ENCODE results near the gene FBXL13. TPM values are rescaled to one million over a fixed set of nuclear protein-coding genes. Genes with fewer than 3 reads are reported as not detected.

FBXL13 gene
- total and polyA plus RNA-seq, 2 donors from 2014 or later: 1.5 to 4.8 TPM

DNA sequence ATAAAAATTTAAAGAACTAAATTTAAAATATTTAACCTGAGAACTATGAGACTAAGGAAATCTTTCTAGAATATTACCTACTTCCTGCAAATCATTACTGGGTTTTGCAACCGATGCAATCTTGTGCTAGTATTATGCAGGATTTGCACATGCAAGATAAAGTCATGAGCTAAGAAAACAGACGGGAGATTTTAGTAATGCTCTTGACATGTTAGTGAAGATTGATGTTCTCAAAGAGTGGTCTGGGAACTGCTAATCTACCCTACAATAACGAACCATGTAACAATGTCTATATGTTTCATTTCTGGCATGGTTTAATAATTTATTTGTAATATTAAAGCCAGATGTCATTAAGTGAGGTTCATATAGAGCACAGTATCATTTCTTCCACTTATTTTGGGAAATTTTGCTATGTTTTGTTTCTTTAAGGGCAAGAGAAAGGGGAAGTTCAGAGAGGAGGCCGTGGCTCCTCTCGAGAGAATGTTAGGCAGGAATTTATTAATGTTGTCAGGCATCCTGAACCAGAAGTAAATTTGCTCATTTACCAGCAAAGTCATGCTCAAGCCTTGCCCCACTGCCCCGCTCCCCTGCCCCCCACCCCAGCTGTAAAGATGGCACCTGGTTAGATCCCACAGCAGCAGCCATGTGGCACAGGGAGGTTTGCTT is 139.0 kb downstream of the FBXL13 start:
- Histone ChIP-seq H3K4me3 (ENCODE audit: low read length in 3 of 3) (no peak overlapping the region), H3K27me3 (ENCODE audit: control insufficient read depth, insufficient read depth, low read length) (no peaks in the 10 kb centered on the region), H3K9me3 (ENCODE audit: control insufficient read depth in 2 of 3, insufficient read depth in 1 of 3, low read length in 3 of 3) (no peaks in the 10 kb centered on the region), H3K36me3 (ENCODE audit: control insufficient read depth in 2 of 3, insufficient read depth in 3 of 3, low read length in 3 of 3) (no peaks in the 10 kb centered on the region), H3K4me1 (ENCODE audit: control insufficient read depth in 2 of 3, insufficient read depth in 2 of 3, low read depth in 1 of 3, low read length in 3 of 3) (peaks cover 0 to 3% (median 2%) of the 10 kb centered on the region in 3 donors), H3K9ac (ENCODE audit: low read length in 3 of 3) (no peak overlapping the region), H3K27ac (ENCODE audit: low read depth in 2 of 2, low read length in 2 of 2) (no peak overlapping the region)
- TF ChIP-seq, protein P1, sequence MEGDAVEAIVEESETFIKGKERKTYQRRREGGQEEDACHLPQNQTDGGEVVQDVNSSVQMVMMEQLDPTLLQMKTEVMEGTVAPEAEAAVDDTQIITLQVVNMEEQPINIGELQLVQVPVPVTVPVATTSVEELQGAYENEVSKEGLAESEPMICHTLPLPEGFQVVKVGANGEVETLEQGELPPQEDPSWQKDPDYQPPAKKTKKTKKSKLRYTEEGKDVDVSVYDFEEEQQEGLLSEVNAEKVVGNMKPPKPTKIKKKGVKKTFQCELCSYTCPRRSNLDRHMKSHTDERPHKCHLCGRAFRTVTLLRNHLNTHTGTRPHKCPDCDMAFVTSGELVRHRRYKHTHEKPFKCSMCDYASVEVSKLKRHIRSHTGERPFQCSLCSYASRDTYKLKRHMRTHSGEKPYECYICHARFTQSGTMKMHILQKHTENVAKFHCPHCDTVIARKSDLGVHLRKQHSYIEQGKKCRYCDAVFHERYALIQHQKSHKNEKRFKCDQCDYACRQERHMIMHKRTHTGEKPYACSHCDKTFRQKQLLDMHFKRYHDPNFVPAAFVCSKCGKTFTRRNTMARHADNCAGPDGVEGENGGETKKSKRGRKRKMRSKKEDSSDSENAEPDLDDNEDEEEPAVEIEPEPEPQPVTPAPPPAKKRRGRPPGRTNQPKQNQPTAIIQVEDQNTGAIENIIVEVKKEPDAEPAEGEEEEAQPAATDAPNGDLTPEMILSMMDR (IDR thresholded peaks at IDR 0.05; ENCODE audit: borderline replicate concordance, extremely low read depth, insufficient read depth): no peak
- FAIRE-seq: no peak
- peak in 2 of 5 donors; percentile 35 to 63 for DNase-seq
- intact Hi-C loops (cut with DNase I): no loop called here

DNA sequence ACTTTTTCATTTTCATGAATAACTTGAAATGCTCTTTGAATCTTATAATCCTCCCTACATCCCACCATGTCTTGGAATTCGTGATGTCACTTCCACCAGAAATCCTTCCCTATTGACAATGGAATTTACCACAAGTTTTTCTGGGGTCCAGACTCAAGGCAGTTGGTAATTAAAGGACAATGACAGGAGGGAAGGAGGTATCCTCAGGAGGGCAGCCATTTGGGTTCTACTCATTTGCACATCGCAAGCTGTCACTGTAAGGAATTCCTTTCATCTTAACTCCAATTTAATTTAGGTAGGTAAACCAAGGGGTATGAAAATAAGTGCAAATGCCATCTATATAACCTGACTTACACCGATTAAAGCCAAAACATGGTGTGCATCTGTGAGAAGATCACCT is 139.9 kb downstream of the FBXL13 start:
- FAIRE-seq (no peak), DNase-seq (no peak)
- Histone ChIP-seq H3K9ac (ENCODE audit: low read length in 3 of 3) (no peak overlapping the region), H3K36me3 (ENCODE audit: control insufficient read depth in 2 of 3, insufficient read depth in 3 of 3, low read length in 3 of 3) (no peaks in the 10 kb centered on the region), H3K9me3 (ENCODE audit: control insufficient read depth in 2 of 3, insufficient read depth in 1 of 3, low read length in 3 of 3) (no peaks in the 10 kb centered on the region), H3K27me3 (ENCODE audit: control insufficient read depth, insufficient read depth, low read length) (no peaks in the 10 kb centered on the region), H3K27ac (ENCODE audit: low read depth in 2 of 2, low read length in 2 of 2) (peak overlapping the region in 1 of 2 donors; percentile 40), H3K4me3 (ENCODE audit: low read length in 3 of 3) (no peak overlapping the region), H3K4me1 (ENCODE audit: control insufficient read depth in 2 of 3, insufficient read depth in 2 of 3, low read depth in 1 of 3, low read length in 3 of 3) (peaks cover 0 to 3% (median 2%) of the 10 kb centered on the region in 3 donors)
- intact Hi-C loops (cut with DNase I): no loop called here
- TF ChIP-seq, protein P1 (IDR thresholded peaks at IDR 0.05; ENCODE audit: borderline replicate concordance, extremely low read depth, insufficient read depth): no peak

DNA sequence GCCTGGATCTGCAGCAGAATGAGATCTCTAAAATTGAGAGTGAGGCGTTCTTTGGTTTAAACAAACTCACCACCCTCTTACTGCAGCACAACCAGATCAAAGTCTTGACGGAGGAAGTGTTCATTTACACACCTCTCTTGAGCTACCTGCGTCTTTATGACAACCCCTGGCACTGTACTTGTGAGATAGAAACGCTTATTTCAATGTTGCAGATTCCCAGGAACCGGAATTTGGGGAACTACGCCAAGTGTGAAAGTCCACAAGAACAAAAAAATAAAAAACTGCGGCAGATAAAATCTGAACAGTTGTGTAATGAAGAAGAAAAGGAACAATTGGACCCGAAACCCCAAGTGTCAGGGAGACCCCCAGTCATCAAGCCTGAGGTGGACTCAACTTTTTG is 140.4 kb downstream of the FBXL13 start:
- Histone ChIP-seq H3K9me3 (ENCODE audit: control insufficient read depth in 2 of 3, insufficient read depth in 1 of 3, low read length in 3 of 3) (no peaks in the 10 kb centered on the region), H3K36me3 (ENCODE audit: control insufficient read depth in 2 of 3, insufficient read depth in 3 of 3, low read length in 3 of 3) (no peaks in the 10 kb centered on the region), H3K27ac (ENCODE audit: low read depth in 2 of 2, low read length in 2 of 2) (peak overlapping the region in 1 of 2 donors; percentile 40), H3K27me3 (ENCODE audit: control insufficient read depth, insufficient read depth, low read length) (no peaks in the 10 kb centered on the region), H3K9ac (ENCODE audit: low read length in 3 of 3) (no peak overlapping the region), H3K4me3 (ENCODE audit: low read length in 3 of 3) (no peak overlapping the region), H3K4me1 (ENCODE audit: control insufficient read depth in 2 of 3, insufficient read depth in 2 of 3, low read depth in 1 of 3, low read length in 3 of 3) (peaks cover 0 to 3% (median 2%) of the 10 kb centered on the region in 3 donors)
- no peak for FAIRE-seq
- TF ChIP-seq, protein P1 (IDR thresholded peaks at IDR 0.05; ENCODE audit: borderline replicate concordance, extremely low read depth, insufficient read depth): no peak
- no peak for DNase-seq
- intact Hi-C loops (cut with DNase I): no loop called here

Data from kidney (tissue), 14 donors.